HG03108 (cell line): Measurements from ENCODE around the gene GDF15.
"Not testable (repeated sequence)": the region's sequence is repeated elsewhere in the genome, so short reads cannot be mapped to it uniquely, and the experiment has no call there.

Experiments used
- ATAC-seq: cut with Tn5 transposase; IDR thresholded peaks from one replicate; pipeline ENCODE4 v1.9.1; 2021; ENCODE audit warnings: moderate library complexity; ENCODE audit not compliant: unreplicated experiment

Gene GDF15

GRCh38 chr19:18390065-18390907, 4.3 kb downstream of the GDF15 start:
- no peak for ATAC-seq

DNA sequence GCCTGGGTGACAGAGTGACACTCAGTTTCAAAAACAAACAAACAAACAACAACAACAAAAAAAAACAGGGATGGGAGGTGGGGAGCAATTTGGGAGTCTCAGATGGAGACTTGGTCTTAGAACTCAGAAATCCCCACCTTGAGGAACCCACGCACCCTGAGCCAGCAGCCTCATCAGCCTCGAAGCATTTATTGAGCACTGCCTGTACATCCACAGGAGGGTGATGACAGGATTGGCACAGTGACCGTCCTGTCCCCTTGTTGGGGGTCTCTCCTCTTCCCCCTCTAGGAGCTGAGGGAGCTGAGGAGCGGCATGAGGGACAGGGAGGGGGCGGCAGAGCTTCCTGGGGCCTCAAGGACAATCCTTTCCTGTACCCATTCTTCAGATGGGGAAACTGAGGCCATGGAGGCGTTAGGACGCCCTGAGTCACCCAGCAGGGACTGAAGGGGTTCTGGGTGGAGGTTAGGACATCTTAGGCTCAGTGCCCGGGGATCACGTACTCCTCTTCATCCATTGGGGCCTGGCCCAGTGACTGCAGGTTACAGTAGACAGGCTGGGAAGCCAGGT, 5.6 kb downstream of the GDF15 start:
- ATAC-seq = no peak

DNA sequence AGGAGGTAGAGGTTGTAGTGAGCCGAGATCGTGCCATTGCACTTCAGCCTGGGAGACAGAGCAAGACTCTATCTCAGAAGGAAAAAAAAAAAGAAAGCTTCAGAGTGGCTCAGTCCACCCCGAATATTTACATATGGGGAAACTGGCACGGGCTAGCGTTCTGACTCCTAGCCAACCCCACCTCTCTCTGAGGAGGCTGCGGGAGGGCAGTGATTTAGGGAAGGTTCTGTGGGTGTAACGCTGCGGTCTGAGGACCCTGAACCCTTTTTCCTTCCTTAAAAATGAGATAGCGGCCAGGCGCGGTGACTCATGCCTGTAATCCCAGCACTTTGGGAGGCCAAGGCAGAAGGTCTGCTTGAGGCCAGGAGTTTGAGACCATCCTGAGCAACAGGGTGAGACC, 6.5 kb downstream of the GDF15 start:
- no peak for ATAC-seq

DNA sequence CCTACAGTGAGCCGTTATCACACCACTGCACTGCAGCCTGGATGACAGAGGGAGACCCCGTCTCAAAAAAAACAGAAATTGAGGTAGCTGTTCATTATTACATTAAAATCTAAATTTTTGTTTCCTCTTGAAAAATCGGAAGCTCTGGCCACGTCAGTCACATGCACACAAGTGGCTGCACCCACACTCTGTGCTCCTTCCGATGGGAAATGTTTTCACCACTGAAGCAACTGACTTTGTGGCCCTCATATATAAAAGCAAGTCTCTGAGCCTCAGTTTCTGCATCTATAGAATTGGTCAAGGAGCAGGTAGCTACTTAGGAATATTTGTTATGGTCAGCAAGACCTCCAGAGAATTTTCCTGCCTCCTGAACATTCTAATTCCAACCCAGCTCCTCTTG, 7.0 kb downstream of the GDF15 start:
- ATAC-seq = no peak

- ATAC-seq = no peak
These were observed 7.9 kb downstream of the GDF15 start for GRCh38 chr19:18393836-18394235.

GRCh38 chr19:18396471-18397241, 10.7 kb downstream of the GDF15 start:
- ATAC-seq = no peak

- ATAC-seq = no peak
These were observed 11.6 kb downstream of the GDF15 start, which contains the start of gene LRRC25 for GRCh38 chr19:18397242-18398202. LRRC25 (minus strand) TSS chr19:18397622; CDS start chr19:18396963, 659 bp downstream.

GRCh38 chr19:18399008-18399407, 13.1 kb downstream of the GDF15 start:
- no peak for ATAC-seq

GRCh38 chr19:18401580-18402112, 15.7 kb downstream of the GDF15 start:
- peak; percentile 53 for ATAC-seq

DNA sequence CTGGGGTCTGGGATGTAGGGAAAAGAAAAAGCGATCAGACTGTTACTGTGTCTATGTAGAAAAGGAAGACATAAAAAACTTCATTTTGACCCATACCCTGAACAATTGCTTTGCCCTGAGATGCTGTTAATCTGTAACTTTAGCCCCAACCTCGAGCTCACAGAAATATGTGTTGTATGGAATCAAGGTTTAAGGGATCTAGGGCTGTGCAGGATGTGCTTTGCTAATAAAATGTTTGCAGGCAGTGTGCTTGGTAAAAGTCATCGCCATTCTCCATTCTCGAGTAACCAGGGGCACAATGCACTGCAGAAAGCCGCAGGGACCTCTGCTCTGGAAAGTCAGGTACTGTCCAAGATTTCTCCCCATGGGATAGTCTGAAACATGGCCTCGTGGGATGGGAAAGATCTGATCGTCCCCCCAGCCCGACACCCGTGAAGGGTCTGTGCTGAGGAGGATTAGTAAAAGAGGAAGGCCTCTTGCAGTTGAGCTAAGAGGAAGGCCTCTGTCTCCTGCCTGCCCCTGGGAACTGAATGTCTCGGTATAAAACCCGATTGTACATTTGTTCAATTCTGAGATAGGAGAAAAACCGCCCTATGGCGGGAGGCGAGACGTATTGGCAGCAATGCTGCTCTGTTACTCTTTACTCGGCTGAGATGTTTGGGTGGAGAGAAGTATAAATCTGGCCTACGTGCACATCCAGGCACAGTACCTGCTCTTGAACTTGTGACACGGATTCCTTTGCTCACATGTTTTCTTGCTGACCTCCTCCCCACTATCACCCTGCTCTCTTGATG, 16.7 kb downstream of the GDF15 start:
- ATAC-seq = not testable (repeated sequence)

DNA sequence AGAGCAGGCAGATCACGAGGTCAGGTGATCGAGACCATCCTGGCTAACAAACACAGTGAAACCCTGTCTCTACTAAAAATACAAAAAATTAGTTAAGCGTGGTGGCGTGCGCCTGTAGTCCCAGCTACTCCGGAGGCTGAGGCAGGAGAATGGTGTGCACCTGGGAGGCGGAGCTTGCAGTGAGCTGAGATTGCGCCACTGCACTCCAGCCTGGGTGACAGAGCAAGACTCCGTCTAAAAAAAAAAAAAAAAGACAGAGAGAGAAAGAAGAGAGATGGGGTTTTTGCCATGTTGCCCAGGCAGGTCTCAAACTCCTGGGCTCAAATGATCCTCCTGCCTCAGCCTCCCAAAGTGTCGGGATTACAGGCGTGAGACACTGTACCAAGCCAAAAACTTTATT, 19.8 kb downstream of the GDF15 start:
- ATAC-seq = not testable (repeated sequence)

DNA sequence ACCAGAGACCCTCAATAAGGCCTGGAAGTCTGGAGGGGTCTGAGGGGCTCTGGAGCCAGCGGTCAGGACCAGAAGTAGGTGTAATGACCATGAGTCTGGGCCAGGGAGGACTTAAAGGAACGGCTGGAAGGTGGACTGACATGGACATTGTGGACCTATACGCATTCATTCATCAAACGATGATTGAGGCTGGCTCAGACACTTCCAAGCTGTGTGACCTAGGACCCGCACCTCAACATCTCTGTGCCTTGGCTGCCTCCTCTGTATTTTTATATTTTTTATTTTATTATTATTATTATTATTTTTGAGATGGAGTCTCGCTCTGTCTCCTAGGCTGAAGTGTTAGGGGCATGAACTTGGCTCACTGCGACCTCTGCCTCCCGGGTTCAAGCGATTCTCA, 20.8 kb downstream of the GDF15 start:
- no peak for ATAC-seq

DNA sequence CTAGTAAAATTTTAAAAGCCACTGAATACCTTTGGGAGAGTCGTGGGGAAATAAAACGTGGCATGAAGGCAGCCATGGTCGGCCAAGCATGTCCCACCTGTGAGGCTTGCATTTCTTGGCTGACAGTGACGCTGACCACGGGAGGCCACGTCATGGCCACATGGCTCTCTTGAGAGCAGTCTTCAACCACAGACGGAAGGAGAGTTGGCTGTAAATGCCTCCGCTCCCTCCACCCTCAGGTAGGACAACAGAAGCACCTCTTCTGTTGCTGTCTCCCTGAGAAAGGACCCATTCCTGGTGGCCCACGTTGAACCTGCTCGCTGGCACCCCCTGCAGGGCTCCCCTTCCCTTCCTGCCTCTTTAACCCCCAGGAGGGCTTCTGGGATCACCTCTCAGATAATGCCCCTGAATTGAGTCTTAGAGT, 22.1 kb downstream of the GDF15 start:
- peak; percentile 87 for ATAC-seq

GRCh38 chr19:18412610-18413239, 26.8 kb downstream of the GDF15 start:
- no peak for ATAC-seq

DNA sequence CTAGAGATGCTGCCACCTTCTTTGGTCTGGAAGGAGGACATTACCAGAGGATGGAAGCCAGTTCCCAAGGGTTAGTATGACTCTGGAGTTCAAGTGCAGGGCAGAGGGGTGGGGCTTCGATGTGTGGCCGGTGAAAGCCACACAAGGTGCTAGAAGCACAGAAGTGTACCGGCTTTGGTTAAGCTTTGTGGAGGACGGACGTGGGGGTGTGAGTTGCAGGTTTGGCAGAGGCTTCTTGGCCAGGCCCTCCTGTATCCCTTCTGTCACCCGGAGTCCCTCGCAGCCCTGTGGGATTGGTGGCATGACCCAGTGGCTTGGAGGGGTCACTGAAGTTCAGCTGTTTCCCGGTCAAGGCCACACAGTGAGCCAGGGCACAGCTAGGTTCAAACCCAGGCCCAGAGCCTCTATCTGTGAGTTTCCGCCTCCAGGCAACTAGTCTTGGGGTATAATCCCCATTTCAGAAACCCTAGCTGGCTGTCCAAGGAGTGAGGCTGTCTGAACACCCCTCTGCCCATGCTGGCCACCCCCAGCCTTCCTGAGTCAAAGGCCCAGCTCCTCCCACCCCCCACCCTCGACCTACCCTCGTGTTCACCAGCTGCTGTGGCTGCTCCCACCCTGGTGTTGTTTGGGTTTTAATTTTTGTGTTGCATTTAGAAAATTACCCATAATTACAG, 28.7 kb downstream of the GDF15 start:
- no peak for ATAC-seq

GRCh38 chr19:18415178-18415867, 29.4 kb downstream of the GDF15 start:
- no peak for ATAC-seq

GRCh38 chr19:18416778-18417249, 30.9 kb downstream of the GDF15 start:
- ATAC-seq = no peak
